K562 (cell line): Measurements from ENCODE around the gene CRKL. TPM values are rescaled to one million over a fixed set of nuclear protein-coding genes. Genes with fewer than 3 reads are reported as not detected.

Experiments used
- BCLAF1 ChIP-seq, 2 experiments: fragments of 450-650 bp in 1 of 2; IDR thresholded peaks; 2 replicates each; pipeline ENCODE4 v1.6.1; 2011 to 2017; ENCODE audit warnings: low read depth in 2 of 2, antibody characterized with exemption in 1 of 2, borderline replicate concordance in 1 of 2, low read length in 1 of 2, mild to moderate bottlenecking in 1 of 2, mixed read lengths in 1 of 2; ENCODE audit not compliant: control insufficient read depth in 1 of 2
- DLX4 ChIP-seq: fragments of 250-450 bp; sonication (Bioruptor Pico); IDR thresholded peaks from 2 replicates; pipeline ENCODE4 v1.6.1; 2021; ENCODE audit warnings: mild to moderate bottlenecking
- DMBX1 ChIP-seq: fragments of 250-450 bp; sonication (Bioruptor Pico); IDR thresholded peaks from 2 replicates; pipeline ENCODE4 v1.8.0; 2022; ENCODE audit warnings: inconsistent platforms, mild to moderate bottlenecking, moderate library complexity, borderline replicate concordance
- E2F1 ChIP-seq: sonication (generic); formaldehyde crosslinking; IDR thresholded peaks from 2 replicates; pipeline ENCODE4 v1.8.1; 2023; ENCODE audit warnings: mild to moderate bottlenecking, missing genetic modification reagents, moderate library complexity
- E2F8 ChIP-seq: fragments of 450-650 bp; IDR thresholded peaks from 2 replicates; pipeline ENCODE4 v1.7.1; 2018; ENCODE audit warnings: mild to moderate bottlenecking, low read depth; ENCODE audit not compliant: partially characterized antibody
- NFE2L1 ChIP-seq: fragments of 450-650 bp; IDR thresholded peaks from 2 replicates; pipeline ENCODE4 v1.6.1; 2016; ENCODE audit warnings: missing genetic modification characterization, low read depth, mild to moderate bottlenecking, missing compliant biosample characterization, moderate library complexity, borderline replicate concordance
- NFIC ChIP-seq: fragments of 450-650 bp; IDR thresholded peaks from 2 replicates; pipeline ENCODE4 v1.6.1; 2017; ENCODE audit warnings: mild to moderate bottlenecking, inconsistent platforms
- PATZ1 ChIP-seq: fragments of 250-450 bp; sonication (Bioruptor Pico); IDR thresholded peaks from 2 replicates; pipeline ENCODE4 v1.5.0; 2020; ENCODE audit warnings: mild to moderate bottlenecking, borderline replicate concordance
- TEAD2 ChIP-seq: fragments of 450-650 bp; IDR thresholded peaks from 2 replicates; pipeline ENCODE4 v1.6.1; 2016; ENCODE audit warnings: missing genetic modification characterization, control low read depth, missing compliant biosample characterization
- ZFP91 ChIP-seq: sonication (generic); formaldehyde crosslinking; IDR thresholded peaks from 2 replicates; pipeline ENCODE4 v1.8.0; 2022; ENCODE audit warnings: mild to moderate bottlenecking, missing genetic modification reagents
- ZNF408 ChIP-seq: fragments of 250-450 bp; sonication (Bioruptor Pico); IDR thresholded peaks from 2 replicates; pipeline ENCODE4 v1.4.0; 2020; ENCODE audit warnings: low read depth, mild to moderate bottlenecking, moderate library complexity
- ZNF707 ChIP-seq: fragments of 250-450 bp; sonication (Bioruptor Pico); conservative IDR thresholded peaks from 2 replicates; pipeline ENCODE4 v1.8.0; 2022; ENCODE audit warnings: inconsistent platforms, mild to moderate bottlenecking, moderate library complexity
- polyA plus RNA-seq, 8 experiments: library from polyadenylated mRNA; depleted of rRNA in 4 of 8; stranded (reverse) in 5 of 8; unstranded in 3 of 8; fragments of >200 nt; fragmentation: Nextera tagmentation in 2 of 8; fragmentation: Illumina TruSeq in 1 of 8; extraction: Ambion mirVana in 2 of 8; extraction: Trizol in 1 of 8; gene quantifications; 2 replicates each; pipeline versions ENCODE4 v1.2.1 to v1.2.3, GENCODE V29; 2011 to 2014; ENCODE audit warnings: inconsistent platforms in 1 of 8, missing spikeins in 1 of 8
- total RNA-seq, 7 experiments: library from RNA; depleted of rRNA in 6 of 7; stranded (reverse); fragments of >200 nt in 6 of 7; fragmentation: Illumina TruSeq in 2 of 7; extraction: Trizol in 2 of 7; gene quantifications; 2 replicates each; pipeline versions ENCODE4 v1.2.1 to v1.2.3, GENCODE V29; 2011 to 2021; ENCODE audit warnings: low replicate concordance in 1 of 7

The CRKL gene
- total and polyA plus RNA-seq, 9 of the 15 experiments (the other 6 are each of a cell fraction or from before 2014, with no cell fraction given), result 100 to 263 (median 124) TPM

- TF ChIP-seq NFE2L1 (tag) (no peak), ZFP91 (CRISPR knock-in tag) (no peak), NFIC (no peak), E2F8 (no peak), DMBX1 (CRISPR knock-in tag) (no peak), BCLAF1 (IDR thresholded peaks at IDR 0.05; ENCODE audit: borderline replicate concordance in 1 of 2, control insufficient read depth in 1 of 2, low read depth in 2 of 2, low read length in 1 of 2) (no peak), ZNF408 (0 out of 2 replicates have a peak, but pooled peaks have one; percentile 41), DLX4 (no peak), TEAD2 (no peak), E2F1 (CRISPR knock-in tag) (peak; percentile 27; the same call in 1 of the 2 replicates), ZNF707 (0 out of 2 replicates have a peak, but pooled peaks have one; percentile 9), PATZ1 (CRISPR knock-in tag) (no peak)
Measured at GRCh38 chr22:20983081-20983771, 66.0 kb downstream of the CRKL start (continued).
